Endothelial cell of umbilical vein (primary cell): ENCODE measurements around the gene PRIMA1. TPM values are rescaled to one million over a fixed set of nuclear protein-coding genes. Genes with fewer than 3 reads are reported as not detected.

Experiments used
- BruUV-seq: library from RNA; stranded (reverse); fragments of 400-500 nt; replicated peaks from 2 replicates; lab custom pipeline; 2021; lab: Mats Ljungman, UMichigan
- CTCF ChIA-PET: fragments of 300-600, 350-600 bp; sonication (Branson Sonifier 250); formaldehyde crosslinking; loops from one replicate; lab custom pipeline; 2021; ENCODE audit warnings: antibody characterized with exemption, inconsistent platforms; lab: Charles Lee
- POLR2A ChIA-PET: fragments of 300-600, 350-600 bp; sonication (Branson Sonifier 250); formaldehyde crosslinking; loops from one replicate; lab custom pipeline; 2021; ENCODE audit warnings: antibody characterized with exemption, inconsistent platforms; lab: Charles Lee
- DNase-seq: peaks from one replicate; pipeline ENCODE4 v3.0.0-alpha.2; 2011; ENCODE audit warnings: low read depth, low spot score
- FAIRE-seq: peaks from 2 replicates; lab custom pipeline; 2011; peaks lifted over from hg19 to GRCh38; lab: Jason Lieb, UNC
- H2AFZ ChIP-seq: 2 replicates; pipeline ENCODE4 v1.6.0; 2012; ENCODE audit warnings: low read depth, low read length, control low read depth, inconsistent platforms
- H3K27ac ChIP-seq: 2 replicates; pipeline ENCODE4 v1.5.1; 2011; ENCODE audit warnings: low read depth, mild to moderate bottlenecking, control low read depth, low read length, moderate library complexity; ENCODE audit not compliant: insufficient read depth
- H3K27me3 ChIP-seq, 2 experiments: 2 replicates each; pipeline versions ENCODE4 v1.6.0 to v1.6.1; 2011; ENCODE audit warnings: low read length in 2 of 2, mixed read lengths in 1 of 2; ENCODE audit not compliant: control insufficient read depth in 2 of 2, insufficient read depth in 2 of 2
- H3K36me3 ChIP-seq, 2 experiments: 2 replicates in 1 of 2; 3 replicates in 1 of 2; pipeline ENCODE4 v1.5.1; 2011; ENCODE audit warnings: low read length in 2 of 2, mild to moderate bottlenecking in 1 of 2, moderate library complexity in 1 of 2; ENCODE audit not compliant: control insufficient read depth in 2 of 2, insufficient read depth in 2 of 2; ENCODE audit errors: extremely low read depth in 1 of 2
- H3K4me1 ChIP-seq: 3 replicates; pipeline ENCODE4 v1.5.1; 2011; ENCODE audit warnings: mild to moderate bottlenecking, low read length; ENCODE audit not compliant: control insufficient read depth, insufficient read depth; ENCODE audit errors: extremely low read depth
- H3K4me2 ChIP-seq: 2 replicates; pipeline ENCODE4 v1.6.1; 2011; ENCODE audit warnings: low read length, control low read depth, mixed read lengths; ENCODE audit not compliant: insufficient read depth
- H3K4me3 ChIP-seq, 3 experiments: fragments of 200-600 bp in 1 of 3; sonication (generic), shearing (Covaris generic) in 1 of 3; replicated peaks in 1 of 3; 2 replicates each; pipeline ENCODE4 v1.5.1; 2011 to 2016; ENCODE audit warnings: control low read depth in 3 of 3, low read length in 3 of 3, mild to moderate bottlenecking in 2 of 3, inconsistent platforms in 1 of 3, low read depth in 1 of 3, moderate library complexity in 1 of 3; ENCODE audit not compliant: insufficient read depth in 1 of 3
- H3K79me2 ChIP-seq: 2 replicates; pipeline ENCODE4 v1.6.0; 2012; ENCODE audit warnings: low read length, inconsistent platforms; ENCODE audit not compliant: control insufficient read depth, insufficient read depth
- H3K9ac ChIP-seq: replicated peaks from 2 replicates; pipeline ENCODE3; 2011; ENCODE audit warnings: low read length, control low read depth; ENCODE audit not compliant: insufficient read depth; ENCODE audit errors: extremely low read depth
- H3K9me1 ChIP-seq: replicated peaks from 3 replicates; pipeline ENCODE4 v1.6.0; 2011; ENCODE audit warnings: mild to moderate bottlenecking, low read length; ENCODE audit not compliant: control insufficient read depth, insufficient read depth; ENCODE audit errors: extremely low read depth
- H3K9me3 ChIP-seq: replicated peaks from 2 replicates; pipeline ENCODE4 v1.5.1; 2012; ENCODE audit warnings: low read length, inconsistent platforms; ENCODE audit not compliant: control insufficient read depth, insufficient read depth
- H4K20me1 ChIP-seq: replicated peaks from 2 replicates; pipeline ENCODE3; 2011; ENCODE audit warnings: mild to moderate bottlenecking, low read length; ENCODE audit not compliant: control insufficient read depth, insufficient read depth; ENCODE audit errors: extremely low read depth
- CTCF ChIP-seq, 2 donors: IDR thresholded peaks; 1 replicate in 1 of 2; 2 replicates in 1 of 2; pipeline ENCODE4 v1.5.1; 2011; ENCODE audit warnings: low read length in 2 of 2, mild to moderate bottlenecking in 2 of 2, moderate library complexity in 2 of 2, control low read depth in 1 of 2, inconsistent platforms in 1 of 2, low read depth in 1 of 2; ENCODE audit not compliant: insufficient read depth in 1 of 2; ENCODE audit errors: extremely low read depth in 1 of 2
- FOS ChIP-seq: IDR thresholded peaks from 2 replicates; pipeline ENCODE4 v1.6.1; 2011; ENCODE audit warnings: mild to moderate bottlenecking, low read length, moderate library complexity, borderline replicate concordance; ENCODE audit not compliant: insufficient read depth
- GATA2 ChIP-seq: IDR thresholded peaks from 2 replicates; pipeline ENCODE4 v1.7.0; 2011; ENCODE audit warnings: low read depth, mild to moderate bottlenecking, moderate library complexity, mixed read lengths, low read length; ENCODE audit not compliant: insufficient read length, insufficient read depth
- JUN ChIP-seq: IDR thresholded peaks from 2 replicates; pipeline ENCODE4 v1.6.1; 2011; ENCODE audit warnings: borderline replicate concordance, low read depth; ENCODE audit not compliant: insufficient read length, insufficient read depth
- MAX ChIP-seq: IDR thresholded peaks from 2 replicates; pipeline ENCODE4 v1.6.1; 2011; ENCODE audit not compliant: insufficient read depth, insufficient read length
- MYC ChIP-seq: IDR thresholded peaks from one replicate; pipeline ENCODE4 v1.6.1; 2011; ENCODE audit warnings: mild to moderate bottlenecking, low read depth, low read length
- POLR2A ChIP-seq: IDR thresholded peaks from 2 replicates; pipeline ENCODE4 v1.6.1; 2012; ENCODE audit warnings: low read depth, mild to moderate bottlenecking, control low read depth, low read length
- POLR2AphosphoS5 ChIP-seq: IDR thresholded peaks from 2 replicates; pipeline ENCODE4 v1.6.1; 2012; ENCODE audit warnings: low read depth, mild to moderate bottlenecking, control low read depth, low read length, moderate library complexity; ENCODE audit not compliant: insufficient read depth
- dilution Hi-C: fragments of 300-500 bp; cut with MboI; formaldehyde crosslinking; loops from one replicate; pipeline ENCODE4 v1.15.0; 2019; ENCODE audit warnings: low sequenced_read_pairs; ENCODE audit not compliant: extremely low pct_ligation_motif_present
- intact Hi-C: fragments of 100-400 bp; cut with micrococcal nuclease; formaldehyde crosslinking; loops from one replicate; pipeline ENCODE4 v1.10.0; 2022
- polyA plus RNA-seq, 4 experiments: library from polyadenylated mRNA; depleted of rRNA in 3 of 4; stranded (reverse) in 3 of 4; unstranded in 1 of 4; fragments of >200 nt; gene quantifications; 2 replicates each; pipeline versions ENCODE4 v1.2.1 to v1.2.3, GENCODE V29; 2011 to 2012; ENCODE audit warnings: missing spikeins in 1 of 4
- total RNA-seq: library from RNA; stranded (reverse); gene quantifications from 2 replicates; pipeline ENCODE4 v1.2.3, GENCODE V29; 2021

PRIMA1 gene
- total and polyA plus RNA-seq, 2 donors (not counting 3 experiments of a cell fraction or from before 2014, with no cell fraction given), result not detected

GRCh38 chr14:93775744-93776143 is 12.5 kb downstream of the PRIMA1 start:
- Histone ChIP-seq H2AFZ (no peak overlapping the region), H3K4me1 (no peaks in the 10 kb centered on the region), H3K79me2 (no peaks in the 10 kb centered on the region), H3K36me3 (no peaks in the 10 kb centered on the region), H3K9me1 (no peaks in the 10 kb centered on the region), H3K9ac (no peak overlapping the region), H3K4me2 (no peak overlapping the region), H3K27ac (no peak overlapping the region), H3K4me3 (no peak overlapping the region), H3K9me3 (no peaks in the 10 kb centered on the region), H3K27me3 (no peaks in the 10 kb centered on the region), H4K20me1 (no peaks in the 10 kb centered on the region)
- intact Hi-C loops, result no loop called here
- ChIA-PET CTCF (no interaction called here), POLR2A (no interaction called here)
- TF ChIP-seq MAX (no peak), MYC (no peak), FOS (no peak)
- dilution Hi-C loops, result no loop called here
- DNase-seq (no peak), FAIRE-seq (no peak)
- BruUV-seq, result no TSS peak

- no peaks in the 10 kb centered on the region for H4K20me1 ChIP-seq
- H3K79me2 ChIP-seq, result no peaks in the 10 kb centered on the region
- no peaks in the 10 kb centered on the region for H3K36me3 ChIP-seq
- no peak overlapping the region for H3K4me3 ChIP-seq
- dilution Hi-C loops (no loop called here), intact Hi-C loops (no loop called here)
- H3K27ac ChIP-seq, result no peak overlapping the region
- H3K27me3 ChIP-seq, result no peaks in the 10 kb centered on the region
- no peak for DNase-seq
- BruUV-seq, result no TSS peak
- CTCF ChIA-PET, result no interaction called here
- no peak for FAIRE-seq
- TF ChIP-seq MAX (no peak), POLR2A (no peak), GATA2 (no peak), POLR2AphosphoS5 (no peak), JUN (no peak), CTCF (IDR thresholded peaks at IDR 0.05; ENCODE audit: extremely low read depth in 1 of 2, insufficient read depth in 1 of 2, low read depth in 1 of 2, low read length in 2 of 2) (no peak), MYC (no peak)
- no peak overlapping the region for H3K9ac ChIP-seq
- no peaks in the 10 kb centered on the region for H3K4me1 ChIP-seq
- H2AFZ ChIP-seq, result no peak overlapping the region
- H3K9me1 ChIP-seq, result no peaks in the 10 kb centered on the region
- no peak overlapping the region for H3K4me2 ChIP-seq
- no peaks in the 10 kb centered on the region for H3K9me3 ChIP-seq
- POLR2A ChIA-PET, result no interaction called here
Measured at GRCh38 chr14:93775158-93775557, 13.1 kb downstream of the PRIMA1 start.
